Caco-2 (cell line): ENCODE measurements around the gene SRGAP3. TPM values are rescaled to one million over a fixed set of nuclear protein-coding genes. Genes with fewer than 3 reads are reported as not detected.

Experiments
- BruUV-seq: library from RNA; stranded (reverse); fragments of 400-500 nt; replicated peaks from 2 replicates; lab custom pipeline; 2021; lab: Mats Ljungman, UMichigan
- CTCF ChIA-PET: fragments of 300-600 bp; sonication (Branson Sonifier 250); formaldehyde crosslinking; loops from one replicate; lab custom pipeline; 2022; ENCODE audit warnings: antibody characterized with exemption; lab: Charles Lee
- POLR2A ChIA-PET: fragments of 300-600 bp; sonication (Branson Sonifier 250); formaldehyde crosslinking; loops from one replicate; lab custom pipeline; 2022; ENCODE audit warnings: antibody characterized with exemption; lab: Charles Lee
- DNase-seq, 2 experiments: peaks; one replicate each; pipeline versions ENCODE4 v3.0.0 to v3.0.0-alpha.2; 2020 to 2022
- H3K27me3 ChIP-seq: replicated peaks from 2 replicates; pipeline ENCODE4 v1.6.0; 2011; ENCODE audit warnings: low read length; ENCODE audit not compliant: control insufficient read depth, insufficient read depth
- H3K36me3 ChIP-seq: 2 replicates; pipeline ENCODE4 v1.5.1; 2011; ENCODE audit warnings: low read length; ENCODE audit not compliant: control insufficient read depth, insufficient read depth
- H3K4me1 ChIP-seq: fragments of 250-450 bp; sonication (Bioruptor Pico); 2 replicates; pipeline ENCODE4 v1.5.1; 2020; ENCODE audit warnings: mild to moderate bottlenecking
- H3K4me3 ChIP-seq: 2 replicates; pipeline ENCODE4 v1.5.1; 2011; ENCODE audit warnings: low read depth, mild to moderate bottlenecking, control low read depth, low read length
- H3K9me3 ChIP-seq: fragments of 250-450 bp; sonication (Bioruptor Pico); 2 replicates; pipeline ENCODE4 v1.5.1; 2020; ENCODE audit warnings: mild to moderate bottlenecking, moderate library complexity
- H3K27ac Mint-ChIP-seq: one replicate; pipeline ENCODE4 v1.8.0; 2022; ENCODE audit warnings: mixed read lengths; ENCODE audit not compliant: unreplicated experiment
- H3K27me3 Mint-ChIP-seq: one replicate; pipeline ENCODE4 v1.8.0; 2022; ENCODE audit warnings: mixed read lengths; ENCODE audit not compliant: insufficient read depth, unreplicated experiment
- H3K36me3 Mint-ChIP-seq: one replicate; pipeline ENCODE4 v1.8.0; 2022; ENCODE audit warnings: mild to moderate bottlenecking, mixed read lengths; ENCODE audit not compliant: insufficient read depth, unreplicated experiment
- H3K4me1 Mint-ChIP-seq: one replicate; pipeline ENCODE4 v1.8.0; 2022; ENCODE audit warnings: low read depth, mixed read lengths; ENCODE audit not compliant: unreplicated experiment
- H3K4me3 Mint-ChIP-seq: one replicate; pipeline ENCODE4 v1.8.0; 2022; ENCODE audit warnings: mild to moderate bottlenecking, moderate library complexity, mixed read lengths; ENCODE audit not compliant: unreplicated experiment
- H3K9me3 Mint-ChIP-seq: one replicate; pipeline ENCODE4 v1.8.0; 2022; ENCODE audit warnings: mixed read lengths; ENCODE audit not compliant: unreplicated experiment
- intact Hi-C: fragments of 100-400 bp; cut with micrococcal nuclease; formaldehyde crosslinking; loops from one replicate; pipeline ENCODE4 v1.10.0; 2022; ENCODE audit not compliant: unreplicated experiment
- total RNA-seq: library from RNA; stranded (reverse); gene quantifications from 2 replicates; pipeline ENCODE4 v1.2.3, GENCODE V29; 2022
- TF ChIP-seq, protein P1 (sequence below), 2 experiments: fragments of 200-600 bp in 1 of 2; IDR thresholded peaks; 1 replicate in 1 of 2; 2 replicates in 1 of 2; pipeline versions ENCODE4 v1.5.1 to v1.8.0; 2011 to 2022; ENCODE audit warnings: antibody characterized with exemption in 1 of 2, control low read depth in 1 of 2, inconsistent platforms in 1 of 2, low read depth in 1 of 2, low read length in 1 of 2, mild to moderate bottlenecking in 1 of 2, moderate library complexity in 1 of 2; ENCODE audit not compliant: insufficient read depth in 1 of 2, severe bottlenecking in 1 of 2, unreplicated experiment in 1 of 2

Gene SRGAP3
- total RNA-seq, 1 experiment from 2014 or later: 1.3 TPM

DNA sequence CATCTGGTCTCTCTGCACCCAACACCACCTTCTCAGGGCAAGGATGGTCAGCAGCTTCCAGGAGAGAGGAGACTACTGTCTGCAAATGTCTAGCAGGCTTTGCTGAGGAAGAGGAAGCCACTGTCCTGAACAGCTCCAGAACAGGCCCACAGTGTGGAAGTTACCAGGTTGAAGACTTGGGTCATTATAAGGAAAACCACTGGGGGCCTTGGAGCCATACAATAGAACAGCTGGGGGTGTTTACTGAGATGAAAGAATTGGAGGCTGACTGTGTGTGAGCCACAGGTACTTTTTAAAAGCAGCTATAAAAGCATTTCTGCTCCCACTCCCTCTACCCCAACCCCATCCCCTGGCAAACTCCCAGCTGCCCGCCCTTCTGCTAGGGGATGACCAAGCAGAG, 24.2 kb downstream of the SRGAP3 start:
- no peaks in the 10 kb centered on the region for H3K27me3 ChIP-seq
- Mint-ChIP-seq H3K27me3 (peaks cover 3% of the 10 kb centered on the region), H3K4me1 (peaks cover 6% of the 10 kb centered on the region), H3K27ac (no peak overlapping the region), H3K9me3 (no peaks in the 10 kb centered on the region), H3K4me3 (no peak overlapping the region), H3K36me3 (no peaks in the 10 kb centered on the region)
- BruUV-seq: no TSS peak
- intact Hi-C loops: no loop called here
- no peak for DNase-seq
- no peaks in the 10 kb centered on the region for H3K36me3 ChIP-seq
- TF ChIP-seq, protein P1, sequence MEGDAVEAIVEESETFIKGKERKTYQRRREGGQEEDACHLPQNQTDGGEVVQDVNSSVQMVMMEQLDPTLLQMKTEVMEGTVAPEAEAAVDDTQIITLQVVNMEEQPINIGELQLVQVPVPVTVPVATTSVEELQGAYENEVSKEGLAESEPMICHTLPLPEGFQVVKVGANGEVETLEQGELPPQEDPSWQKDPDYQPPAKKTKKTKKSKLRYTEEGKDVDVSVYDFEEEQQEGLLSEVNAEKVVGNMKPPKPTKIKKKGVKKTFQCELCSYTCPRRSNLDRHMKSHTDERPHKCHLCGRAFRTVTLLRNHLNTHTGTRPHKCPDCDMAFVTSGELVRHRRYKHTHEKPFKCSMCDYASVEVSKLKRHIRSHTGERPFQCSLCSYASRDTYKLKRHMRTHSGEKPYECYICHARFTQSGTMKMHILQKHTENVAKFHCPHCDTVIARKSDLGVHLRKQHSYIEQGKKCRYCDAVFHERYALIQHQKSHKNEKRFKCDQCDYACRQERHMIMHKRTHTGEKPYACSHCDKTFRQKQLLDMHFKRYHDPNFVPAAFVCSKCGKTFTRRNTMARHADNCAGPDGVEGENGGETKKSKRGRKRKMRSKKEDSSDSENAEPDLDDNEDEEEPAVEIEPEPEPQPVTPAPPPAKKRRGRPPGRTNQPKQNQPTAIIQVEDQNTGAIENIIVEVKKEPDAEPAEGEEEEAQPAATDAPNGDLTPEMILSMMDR (IDR thresholded peaks at IDR 0.05; ENCODE audit: insufficient read depth in 1 of 2, low read depth in 1 of 2, low read length in 1 of 2, severe bottlenecking in 1 of 2, unreplicated experiment in 1 of 2): no peak
- H3K4me3 ChIP-seq: no peak overlapping the region
- ChIA-PET POLR2A (no interaction called here), CTCF (interaction anchor here (0.6 to 0.8 kb wide), 3 partner anchors 106 to 248 kb away, joined by 3 read pairs; no protein-coding TSS in a partner anchor)
- no peaks in the 10 kb centered on the region for H3K4me1 ChIP-seq
- no peaks in the 10 kb centered on the region for H3K9me3 ChIP-seq

DNA sequence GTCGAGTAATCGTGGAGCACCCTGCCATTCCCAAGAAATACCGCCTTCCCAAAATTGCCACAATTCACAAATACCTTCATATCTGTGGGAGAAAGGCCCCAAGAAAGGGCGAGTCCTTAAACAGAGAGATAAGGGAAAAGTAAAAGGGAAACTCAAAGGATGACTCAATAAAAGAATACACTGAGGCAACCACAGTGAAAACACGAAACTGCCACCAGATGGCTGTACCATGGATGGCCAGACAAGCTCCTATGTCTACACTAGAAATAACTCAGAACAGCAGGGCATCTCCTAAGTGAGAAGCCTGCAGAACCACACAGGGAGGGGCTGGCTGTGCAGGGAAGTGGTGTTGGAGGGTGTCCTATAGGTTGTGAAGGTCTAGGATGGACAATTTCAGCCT, 25.0 kb downstream of the SRGAP3 start:
- peak in 1 of 2 experiments; percentile 7 for DNase-seq
- no peaks in the 10 kb centered on the region for H3K27me3 ChIP-seq
- TF ChIP-seq, protein P1 (IDR thresholded peaks at IDR 0.05; ENCODE audit: insufficient read depth in 1 of 2, low read depth in 1 of 2, low read length in 1 of 2, severe bottlenecking in 1 of 2, unreplicated experiment in 1 of 2): no peak
- H3K36me3 Mint-ChIP-seq: no peaks in the 10 kb centered on the region
- H3K36me3 ChIP-seq: no peaks in the 10 kb centered on the region
- H3K4me1 Mint-ChIP-seq: peaks cover 6% of the 10 kb centered on the region
- BruUV-seq: no TSS peak
- H3K4me3 ChIP-seq: no peak overlapping the region
- ChIA-PET POLR2A (no interaction called here), CTCF (interaction anchor here (0.8 kb wide), 1 partner anchor 105 kb away, joined by 3 read pairs; no protein-coding TSS in a partner anchor)
- H3K9me3 ChIP-seq: no peaks in the 10 kb centered on the region
- no peaks in the 10 kb centered on the region for H3K4me1 ChIP-seq
- no peaks in the 10 kb centered on the region for H3K9me3 Mint-ChIP-seq
- H3K27ac Mint-ChIP-seq: no peak overlapping the region
- intact Hi-C loops: loop anchor here (1.0 kb wide), 1 partner anchor 78 kb away; no protein-coding TSS in a partner anchor
- peaks cover 7% of the 10 kb centered on the region for H3K27me3 Mint-ChIP-seq
- no peak overlapping the region for H3K4me3 Mint-ChIP-seq

DNA sequence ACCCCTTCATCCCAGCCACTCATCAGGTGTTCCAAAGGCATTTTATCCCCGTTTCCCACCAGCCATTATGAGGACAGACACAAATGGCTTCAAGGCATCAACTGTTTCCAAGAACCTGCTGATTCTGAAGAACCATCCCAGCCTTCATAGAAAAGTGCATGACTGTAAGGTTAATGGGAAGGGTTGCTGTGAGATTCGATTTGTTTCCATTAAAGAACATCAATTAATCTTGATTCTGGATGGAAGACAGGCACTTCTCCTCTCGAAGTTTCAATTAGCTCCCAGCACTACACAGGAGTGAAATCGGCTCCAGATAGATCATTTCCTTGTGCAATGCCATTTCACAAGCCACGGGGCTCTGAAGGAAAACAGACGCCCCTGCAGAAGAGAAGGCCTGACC, 25.8 kb downstream of the SRGAP3 start:
- H3K27ac Mint-ChIP-seq: no peak overlapping the region
- BruUV-seq: no TSS peak

More for the DNA sequence above, 25.8 kb downstream of the SRGAP3 start:
- Mint-ChIP-seq H3K36me3 (no peaks in the 10 kb centered on the region), H3K4me3 (no peak overlapping the region), H3K4me1 (peaks cover 6% of the 10 kb centered on the region), H3K27me3 (peaks cover 7% of the 10 kb centered on the region), H3K9me3 (no peaks in the 10 kb centered on the region)
- ChIA-PET POLR2A (no interaction called here), CTCF (no interaction called here)
- DNase-seq: no peak
- no peaks in the 10 kb centered on the region for H3K4me1 ChIP-seq
- H3K9me3 ChIP-seq: no peaks in the 10 kb centered on the region
- intact Hi-C loops: loop anchor here (1.0 kb wide), 1 partner anchor 79 kb away; no protein-coding TSS in a partner anchor
- no peak overlapping the region for H3K4me3 ChIP-seq
- H3K36me3 ChIP-seq: no peaks in the 10 kb centered on the region
- H3K27me3 ChIP-seq: no peaks in the 10 kb centered on the region
- TF ChIP-seq, protein P1 (IDR thresholded peaks at IDR 0.05; ENCODE audit: insufficient read depth in 1 of 2, low read depth in 1 of 2, low read length in 1 of 2, severe bottlenecking in 1 of 2, unreplicated experiment in 1 of 2): no peak
